NCI-H1417 (cell line): ENCODE results near the gene PRSS56.
A peak's percentile ranks its signal among the peaks of the same experiment; 100 is the strongest.
"Not testable (repeated sequence)": the region's sequence is repeated elsewhere in the genome, so short reads cannot be mapped to it uniquely, and the experiment has no call there.

Experiments used
- DNase-seq, 3 experiments: peaks; one replicate each; lab custom pipeline; 2025; lab: John Stamatoyannopoulos, UW

The PRSS56 gene

GRCh38 chr2:232525791-232526371 lies 5.7 kb downstream of the PRSS56 start, which contains the start of gene CHRND:
Gene CHRND (plus strand): TSS chr2:232526160. CDS start chr2:232526216, 56 bp downstream.
- peak in 2 of 3 experiments; percentile 15 to 62 for DNase-seq

GRCh38 chr2:232526372-232526941 lies 6.3 kb downstream of the PRSS56 start:
- no peak for DNase-seq

GRCh38 chr2:232527905-232528470 lies 7.8 kb downstream of the PRSS56 start:
- no peak for DNase-seq

GRCh38 chr2:232528746-232529460 lies 8.7 kb downstream of the PRSS56 start:
- DNase-seq, result no peak

- no peak for DNase-seq
Observed at GRCh38 chr2:232529806-232530547, 9.8 kb downstream of the PRSS56 start.

GRCh38 chr2:232530626-232531260 lies 10.6 kb downstream of the PRSS56 start:
- no peak for DNase-seq

- no peak for DNase-seq
Observed at GRCh38 chr2:232532419-232532818, 12.2 kb downstream of the PRSS56 start.

GRCh38 chr2:232532821-232533220 lies 12.6 kb downstream of the PRSS56 start:
- not testable (repeated sequence) for DNase-seq

- no peak for DNase-seq
Observed at GRCh38 chr2:232533944-232534710, 13.9 kb downstream of the PRSS56 start.

- no peak for DNase-seq
Observed at GRCh38 chr2:232534940-232535651, 14.9 kb downstream of the PRSS56 start.

GRCh38 chr2:232535761-232536530 lies 15.8 kb downstream of the PRSS56 start:
- DNase-seq, result no peak

- DNase-seq, result no peak
Observed at GRCh38 chr2:232537079-232537478, 16.9 kb downstream of the PRSS56 start.

- no peak for DNase-seq
Observed at GRCh38 chr2:232537499-232537898, 17.3 kb downstream of the PRSS56 start.

- no peak for DNase-seq
Observed at GRCh38 chr2:232538671-232539070, 18.5 kb downstream of the PRSS56 start.

- DNase-seq, result no peak
Observed at GRCh38 chr2:232539298-232540231, 19.4 kb downstream of the PRSS56 start, which contains the start of gene CHRNG. Gene CHRNG (plus strand): TSS chr2:232539692. CDS start chr2:232539748, 56 bp downstream.

- no peak for DNase-seq
Observed at GRCh38 chr2:232540441-232541041, 20.4 kb downstream of the PRSS56 start.

- DNase-seq, result no peak
Observed at GRCh38 chr2:232541195-232541960, 21.2 kb downstream of the PRSS56 start.
